22Rv1 (cell line): Measurements from ENCODE around the gene RIMS4.

Experiments
- H3K27ac ChIP-seq: fragments of 450-650 bp; 2 replicates; pipeline ENCODE4 v1.5.1; 2017
- CTCF ChIP-seq: fragments of 450-650 bp; IDR thresholded peaks from 2 replicates; pipeline ENCODE4 v1.5.1; 2017; ENCODE audit warnings: mild to moderate bottlenecking
- ZFX ChIP-seq: fragments of 450-650 bp; IDR thresholded peaks from 2 replicates; pipeline ENCODE4 v1.6.1; 2017; ENCODE audit warnings: antibody characterized with exemption, borderline replicate concordance

Gene RIMS4

GRCh38 chr20:44745598-44746366, 64.6 kb downstream of the RIMS4 start, which contains the start of gene KCNK15:
KCNK15 (plus strand) TSS chr20:44745865; CDS start chr20:44745911, 46 bp downstream.
- TF ChIP-seq CTCF (no peak), ZFX (no peak)
- no peak within 1 kb of the TSS for H3K27ac ChIP-seq

- TF ChIP-seq CTCF (no peak), ZFX (no peak)
- H3K27ac ChIP-seq: no peak overlapping the region
These were observed 65.2 kb downstream of the RIMS4 start for GRCh38 chr20:44745122-44745597.

GRCh38 chr20:44743916-44744655, 66.3 kb downstream of the RIMS4 start:
- no peak overlapping the region for H3K27ac ChIP-seq
- TF ChIP-seq ZFX (no peak), CTCF (no peak)

- TF ChIP-seq CTCF: no peak
- no peak for TF ChIP-seq ZFX
These were observed 67.2 kb downstream of the RIMS4 start for GRCh38 chr20:44743080-44743701.

GRCh38 chr20:44742304-44743079, 67.9 kb downstream of the RIMS4 start:
- TF ChIP-seq ZFX (no peak), CTCF (no peak)
- no peak overlapping the region for H3K27ac ChIP-seq

More at GRCh38 chr20:44743080-44743701, 67.2 kb downstream of the RIMS4 start:
- H3K27ac ChIP-seq: no peak overlapping the region

GRCh38 chr20:44739942-44740341, 70.4 kb downstream of the RIMS4 start:
- H3K27ac ChIP-seq: no peak overlapping the region
- TF ChIP-seq ZFX: no peak

GRCh38 chr20:44738813-44739477, 71.4 kb downstream of the RIMS4 start:
- TF ChIP-seq CTCF: no peak
- no peak overlapping the region for H3K27ac ChIP-seq
